ENCODE data around the gene TTLL9. TPM values are rescaled to one million over a fixed set of nuclear protein-coding genes. Genes with fewer than 3 reads are reported as not detected.

TTLL9 gene
- total and polyA plus RNA-seq, 2 donors: 0.05 to 0.46 TPM

GRCh38 chr20:31937820-31938219 lies 67.4 kb downstream of the TTLL9 start:
- DNase-seq (ENCODE audit: low read depth in 6 of 9, low spot score in 9 of 9): no peak
- WGBS: 86% methylated on average over 1 of the region's 1 CpG
- Histone ChIP-seq H3K4me3 (ENCODE audit: low read length in 2 of 2) (no peak overlapping the region), H3K36me3 (ENCODE audit: control insufficient read depth in 2 of 2, insufficient read depth in 2 of 2, low read length in 1 of 2) (peaks cover 0 to 3% of the 10 kb centered on the region in 2 donors), H3K27ac (ENCODE audit: low read depth in 1 of 2, low read length in 1 of 2) (no peak overlapping the region), H3K4me1 (ENCODE audit: control insufficient read depth in 2 of 2, insufficient read depth in 2 of 2, low read length in 2 of 2) (no peaks in the 10 kb centered on the region), H3K27me3 (ENCODE audit: control insufficient read depth in 2 of 2, insufficient read depth in 1 of 2, low read length in 1 of 2) (no peaks in the 10 kb centered on the region), H3K9me3 (ENCODE audit: control insufficient read depth in 2 of 2, insufficient read depth in 1 of 2, low read length in 1 of 2) (no peaks in the 10 kb centered on the region)

GRCh38 chr20:31939661-31940060 lies 69.2 kb downstream of the TTLL9 start:
- Histone ChIP-seq H3K4me1 (ENCODE audit: control insufficient read depth in 2 of 2, insufficient read depth in 2 of 2, low read length in 2 of 2) (no peaks in the 10 kb centered on the region), H3K9me3 (ENCODE audit: control insufficient read depth in 2 of 2, insufficient read depth in 1 of 2, low read length in 1 of 2) (no peaks in the 10 kb centered on the region), H3K27ac (ENCODE audit: low read depth in 1 of 2, low read length in 1 of 2) (no peak overlapping the region), H3K4me3 (ENCODE audit: low read length in 2 of 2) (no peak overlapping the region), H3K27me3 (ENCODE audit: control insufficient read depth in 2 of 2, insufficient read depth in 1 of 2, low read length in 1 of 2) (no peaks in the 10 kb centered on the region), H3K36me3 (ENCODE audit: control insufficient read depth in 2 of 2, insufficient read depth in 2 of 2, low read length in 1 of 2) (peaks cover 5 to 10% of the 10 kb centered on the region in 2 donors)
- DNase-seq (ENCODE audit: low read depth in 6 of 9, low spot score in 9 of 9): no peak
- WGBS: 100% methylated on average over 2 of the region's 2 CpGs

- peaks cover 38 to 43% of the 10 kb centered on the region in 2 donors for H3K36me3 ChIP-seq (ENCODE audit: control insufficient read depth in 2 of 2, insufficient read depth in 2 of 2, low read length in 1 of 2)
- DNase-seq (ENCODE audit: low read depth in 6 of 9, low spot score in 9 of 9): no peak
These were observed 72.6 kb downstream of the TTLL9 start for GRCh38 chr20:31943052-31943471.

GRCh38 chr20:31945319-31945718 lies 74.9 kb downstream of the TTLL9 start:
- Histone ChIP-seq H3K4me3 (ENCODE audit: low read length in 2 of 2) (no peak overlapping the region), H3K36me3 (ENCODE audit: control insufficient read depth in 2 of 2, insufficient read depth in 2 of 2, low read length in 1 of 2) (peaks cover 51 to 57% of the 10 kb centered on the region in 2 donors), H3K4me1 (ENCODE audit: control insufficient read depth in 2 of 2, insufficient read depth in 2 of 2, low read length in 2 of 2) (peaks cover 0 to 1% of the 10 kb centered on the region in 2 donors), H3K27me3 (ENCODE audit: control insufficient read depth in 2 of 2, insufficient read depth in 1 of 2, low read length in 1 of 2) (no peaks in the 10 kb centered on the region), H3K27ac (ENCODE audit: low read depth in 1 of 2, low read length in 1 of 2) (no peak overlapping the region), H3K9me3 (ENCODE audit: control insufficient read depth in 2 of 2, insufficient read depth in 1 of 2, low read length in 1 of 2) (peaks cover 3 to 4% of the 10 kb centered on the region in 2 donors)
- DNase-seq (ENCODE audit: low read depth in 6 of 9, low spot score in 9 of 9): no peak
- WGBS: 96% methylated on average over 4 of the region's 4 CpGs

More at GRCh38 chr20:31943052-31943471, 72.6 kb downstream of the TTLL9 start:
- Histone ChIP-seq H3K27ac (ENCODE audit: low read depth in 1 of 2, low read length in 1 of 2) (no peak overlapping the region), H3K27me3 (ENCODE audit: control insufficient read depth in 2 of 2, insufficient read depth in 1 of 2, low read length in 1 of 2) (no peaks in the 10 kb centered on the region), H3K4me1 (ENCODE audit: control insufficient read depth in 2 of 2, insufficient read depth in 2 of 2, low read length in 2 of 2) (no peaks in the 10 kb centered on the region), H3K4me3 (ENCODE audit: low read length in 2 of 2) (no peak overlapping the region), H3K9me3 (ENCODE audit: control insufficient read depth in 2 of 2, insufficient read depth in 1 of 2, low read length in 1 of 2) (peaks cover under 1 to 1% of the 10 kb centered on the region in 2 donors)
- 95% methylated on average over 2 of the region's 2 CpGs for WGBS

- H3K36me3 ChIP-seq (ENCODE audit: control insufficient read depth in 2 of 2, insufficient read depth in 2 of 2, low read length in 1 of 2): peaks cover 51 to 60% of the 10 kb centered on the region in 2 donors
- DNase-seq (ENCODE audit: low read depth in 6 of 9, low spot score in 9 of 9): no peak
- H3K9me3 ChIP-seq (ENCODE audit: control insufficient read depth in 2 of 2, insufficient read depth in 1 of 2, low read length in 1 of 2): peaks cover 3 to 4% of the 10 kb centered on the region in 2 donors
- H3K27ac ChIP-seq (ENCODE audit: low read depth in 1 of 2, low read length in 1 of 2): no peak overlapping the region
- 95% methylated on average over 6 of the region's 6 CpGs for WGBS
- H3K4me1 ChIP-seq (ENCODE audit: control insufficient read depth in 2 of 2, insufficient read depth in 2 of 2, low read length in 2 of 2): peaks cover 3 to 5% of the 10 kb centered on the region in 2 donors
- H3K27me3 ChIP-seq (ENCODE audit: control insufficient read depth in 2 of 2, insufficient read depth in 1 of 2, low read length in 1 of 2): no peaks in the 10 kb centered on the region
- H3K4me3 ChIP-seq (ENCODE audit: low read length in 2 of 2): no peak overlapping the region
These were observed 75.4 kb downstream of the TTLL9 start for GRCh38 chr20:31945785-31946184.

GRCh38 chr20:31948008-31948407 lies 77.6 kb downstream of the TTLL9 start:
- H3K4me1 ChIP-seq (ENCODE audit: control insufficient read depth in 2 of 2, insufficient read depth in 2 of 2, low read length in 2 of 2): peaks cover 9 to 11% of the 10 kb centered on the region in 2 donors
- over 99% methylated on average over 2 of the region's 2 CpGs for WGBS
- no peak overlapping the region for H3K4me3 ChIP-seq (ENCODE audit: low read length in 2 of 2)
- H3K27ac ChIP-seq (ENCODE audit: low read depth in 1 of 2, low read length in 1 of 2): no peak overlapping the region
- H3K36me3 ChIP-seq (ENCODE audit: control insufficient read depth in 2 of 2, insufficient read depth in 2 of 2, low read length in 1 of 2): peaks cover 51 to 56% of the 10 kb centered on the region in 2 donors
- no peaks in the 10 kb centered on the region for H3K27me3 ChIP-seq (ENCODE audit: control insufficient read depth in 2 of 2, insufficient read depth in 1 of 2, low read length in 1 of 2)
- DNase-seq (ENCODE audit: low read depth in 6 of 9, low spot score in 9 of 9): no peak
- peaks cover 3 to 4% of the 10 kb centered on the region in 2 donors for H3K9me3 ChIP-seq (ENCODE audit: control insufficient read depth in 2 of 2, insufficient read depth in 1 of 2, low read length in 1 of 2)

GRCh38 chr20:31949877-31950646 lies 79.6 kb downstream of the TTLL9 start:
- H3K9me3 ChIP-seq (ENCODE audit: control insufficient read depth in 2 of 2, insufficient read depth in 1 of 2, low read length in 1 of 2): peaks cover 3 to 4% of the 10 kb centered on the region in 2 donors
- no peak overlapping the region for H3K4me3 ChIP-seq (ENCODE audit: low read length in 2 of 2)
- H3K27me3 ChIP-seq (ENCODE audit: control insufficient read depth in 2 of 2, insufficient read depth in 1 of 2, low read length in 1 of 2): no peaks in the 10 kb centered on the region
- DNase-seq (ENCODE audit: low read depth in 6 of 9, low spot score in 9 of 9): no peak
- 88% methylated on average over 9 of the region's 9 CpGs for WGBS
- peaks cover 9 to 11% of the 10 kb centered on the region in 2 donors for H3K4me1 ChIP-seq (ENCODE audit: control insufficient read depth in 2 of 2, insufficient read depth in 2 of 2, low read length in 2 of 2)
- H3K27ac ChIP-seq (ENCODE audit: low read depth in 1 of 2, low read length in 1 of 2): no peak overlapping the region
- H3K36me3 ChIP-seq (ENCODE audit: control insufficient read depth in 2 of 2, insufficient read depth in 2 of 2, low read length in 1 of 2): peaks cover 41 to 46% of the 10 kb centered on the region in 2 donors

- 13% methylated on average over 6 of the region's 6 CpGs for WGBS
- Histone ChIP-seq H3K27me3 (ENCODE audit: control insufficient read depth in 2 of 2, insufficient read depth in 1 of 2, low read length in 1 of 2) (peaks cover 0 to 2% of the 10 kb centered on the region in 2 donors), H3K27ac (ENCODE audit: low read depth in 1 of 2, low read length in 1 of 2) (no peak overlapping the region), H3K9me3 (ENCODE audit: control insufficient read depth in 2 of 2, insufficient read depth in 1 of 2, low read length in 1 of 2) (peaks cover 3 to 4% of the 10 kb centered on the region in 2 donors), H3K4me3 (ENCODE audit: low read length in 2 of 2) (peak overlapping the region; percentile 85 to 86), H3K4me1 (ENCODE audit: control insufficient read depth in 2 of 2, insufficient read depth in 2 of 2, low read length in 2 of 2) (peaks cover 9 to 11% of the 10 kb centered on the region in 2 donors), H3K36me3 (ENCODE audit: control insufficient read depth in 2 of 2, insufficient read depth in 2 of 2, low read length in 1 of 2) (peaks cover 30 to 35% of the 10 kb centered on the region in 2 donors)
- no peak for DNase-seq (ENCODE audit: low read depth in 6 of 9, low spot score in 9 of 9)
These were observed 80.7 kb downstream of the TTLL9 start for GRCh38 chr20:31951203-31951529.
